HTR-8/SVneo (cell line): ENCODE results near the gene RPL5.

Experiments
- DNase-seq: peaks from one replicate; pipeline ENCODE4 v3.0.0; 2011; ENCODE audit warnings: low spot score, mixed read lengths; ENCODE audit not compliant: insufficient read length
- FAIRE-seq: peaks from 2 replicates; lab custom pipeline; 2011; peaks lifted over from hg19 to GRCh38; lab: Jason Lieb, UNC

RPL5 gene

GRCh38 chr1:92886886-92887419 is 55.1 kb downstream of the RPL5 start:
- FAIRE-seq = no peak
- no peak for DNase-seq

- FAIRE-seq (no peak), DNase-seq (no peak)
Observed at GRCh38 chr1:92887465-92887864, 55.6 kb downstream of the RPL5 start.
